H1 (cell line): ENCODE data around the gene ASF1B.

ENCODE experiments used
- BACH1 ChIP-seq: IDR thresholded peaks from 2 replicates; pipeline ENCODE4 v1.6.1; 2012; ENCODE audit warnings: low read length, improper control_type of control experiment
- EZH2 ChIP-seq: fragments of 200-600 bp; sonication (generic); IDR thresholded peaks from 2 replicates; pipeline ENCODE4 v1.7.1; 2012; ENCODE audit warnings: low read depth, mild to moderate bottlenecking, moderate library complexity, low read length, inconsistent platforms; ENCODE audit not compliant: severe bottlenecking
- HDAC6 ChIP-seq: IDR thresholded peaks from one replicate; pipeline ENCODE4 v1.7.1; 2012; ENCODE audit warnings: low read depth, mild to moderate bottlenecking, inconsistent platforms, low read length, moderate library complexity
- TF ChIP-seq, protein P1 (sequence below): IDR thresholded peaks from 2 replicates; pipeline ENCODE4 v1.6.1; 2011; ENCODE audit warnings: low read depth, mild to moderate bottlenecking, low read length; ENCODE audit not compliant: insufficient read depth

DNA sequence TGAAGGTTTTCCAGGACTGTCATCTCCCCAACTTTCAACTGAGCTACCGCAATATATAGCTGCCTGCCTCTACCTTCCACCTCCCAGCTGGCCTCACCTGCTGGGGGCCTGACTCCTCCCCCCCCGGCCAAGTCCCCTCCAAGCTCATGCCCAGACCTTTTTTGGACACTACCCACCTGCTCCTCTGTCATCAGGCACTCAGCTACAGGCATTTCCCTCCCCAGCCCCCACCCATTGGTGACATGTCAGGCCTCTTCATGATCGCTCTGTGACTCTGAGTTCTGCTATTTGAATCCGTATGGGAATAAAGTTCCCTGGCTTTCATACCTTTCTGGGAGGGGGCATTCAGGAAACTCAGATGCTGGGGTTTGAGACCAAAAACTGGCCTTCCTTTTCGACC lies 20.6 kb downstream of the ASF1B start:
- TF ChIP-seq, protein P1, sequence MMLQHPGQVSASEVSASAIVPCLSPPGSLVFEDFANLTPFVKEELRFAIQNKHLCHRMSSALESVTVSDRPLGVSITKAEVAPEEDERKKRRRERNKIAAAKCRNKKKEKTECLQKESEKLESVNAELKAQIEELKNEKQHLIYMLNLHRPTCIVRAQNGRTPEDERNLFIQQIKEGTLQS: no peak
- TF ChIP-seq EZH2 (no peak), BACH1 (no peak), HDAC6 (no peak)
